Kidney (tissue), 14 donors: ENCODE measurements around the gene MED14. TPM values are rescaled to one million over a fixed set of nuclear protein-coding genes. Genes with fewer than 3 reads are reported as not detected.
A peak's percentile ranks its signal among the peaks of the same experiment; 100 is the strongest.
"Not testable (repeated sequence)": the region's sequence is repeated elsewhere in the genome, so short reads cannot be mapped to it uniquely, and the experiment has no call there.

Experiments used
- DNase-seq, 5 donors: peaks; one replicate each; pipeline ENCODE4 v3.0.0-alpha.2; 2013 to 2020
- FAIRE-seq: peaks from 2 replicates; lab custom pipeline; 2012; peaks lifted over from hg19 to GRCh38; lab: Jason Lieb, UNC
- H3K27ac ChIP-seq, 2 donors: one replicate each; pipeline ENCODE4 v1.7.0; 2013; ENCODE audit warnings: low read depth in 2 of 2, low read length in 2 of 2, inconsistent platforms in 1 of 2
- H3K27me3 ChIP-seq: one replicate; pipeline ENCODE4 v1.7.1; 2013; ENCODE audit warnings: low read length, inconsistent platforms; ENCODE audit not compliant: control insufficient read depth, insufficient read depth
- H3K36me3 ChIP-seq, 3 donors: one replicate each; pipeline versions ENCODE4 v1.7.0 to v1.7.1; 2013; ENCODE audit warnings: low read length in 3 of 3, control low read depth in 1 of 3, inconsistent platforms in 1 of 3; ENCODE audit not compliant: insufficient read depth in 3 of 3, control insufficient read depth in 2 of 3
- H3K4me1 ChIP-seq, 3 donors: one replicate each; pipeline versions ENCODE4 v1.7.0 to v1.7.1; 2013; ENCODE audit warnings: low read length in 3 of 3, inconsistent platforms in 1 of 3, low read depth in 1 of 3; ENCODE audit not compliant: control insufficient read depth in 2 of 3, insufficient read depth in 2 of 3
- H3K4me3 ChIP-seq, 3 donors: one replicate each; pipeline versions ENCODE4 v1.7.0 to v1.8.1; 2013; ENCODE audit warnings: low read length in 3 of 3, control low read depth in 1 of 3, inconsistent platforms in 1 of 3
- H3K9ac ChIP-seq, 3 donors: one replicate each; pipeline versions ENCODE4 v1.7.0 to v1.7.1; 2013; ENCODE audit warnings: low read length in 3 of 3, control low read depth in 1 of 3, inconsistent platforms in 1 of 3
- H3K9me3 ChIP-seq, 3 donors: one replicate each; pipeline versions ENCODE4 v1.7.0 to v1.7.1; 2013; ENCODE audit warnings: low read length in 3 of 3, control low read depth in 1 of 3, inconsistent platforms in 1 of 3; ENCODE audit not compliant: control insufficient read depth in 2 of 3, insufficient read depth in 1 of 3
- CTCF ChIP-seq: IDR thresholded peaks from 3 replicates; pipeline ENCODE4 v1.5.1; 2012; ENCODE audit warnings: mild to moderate bottlenecking, moderate library complexity, borderline replicate concordance; ENCODE audit not compliant: insufficient read depth; ENCODE audit errors: extremely low read depth
- intact Hi-C: fragments of 100-400 bp; cut with DNase I; formaldehyde crosslinking; loops from one replicate; pipeline ENCODE4 v1.11.1; 2022
- polyA plus RNA-seq: library from polyadenylated mRNA; stranded (reverse); fragments of 350-450 nt; fragmentation: Illumina TruSeq; extraction: RNeasy Lipid Tissue Mini Kit (QIAGEN cat#74804); gene quantifications from one replicate; pipeline ENCODE4 v1.2.3, GENCODE V29; 2014; ENCODE audit warnings: low read depth, low replicate concordance; ENCODE audit not compliant: insufficient read depth
- total RNA-seq: library from RNA; stranded (reverse); fragmentation: NEBNext Ultra II Directional; extraction: Animal tissue kit (Norgen Biotek cat#: 25700); gene quantifications from one replicate; pipeline ENCODE4 v1.2.1, GENCODE V29; 2021
- donor health status: control.
- donor health status: control.
- donor health status: control.
- donor health status: control.
- donor health status: control.
- donor health status: DM: yes; HTN: yes; CAD: no.
- donor health status: Normal renal cell carcinoma (clear cell type).

The MED14 gene
- total and polyA plus RNA-seq, 2 donors from 2014 or later, result 5.9 to 53.7 TPM

DNA sequence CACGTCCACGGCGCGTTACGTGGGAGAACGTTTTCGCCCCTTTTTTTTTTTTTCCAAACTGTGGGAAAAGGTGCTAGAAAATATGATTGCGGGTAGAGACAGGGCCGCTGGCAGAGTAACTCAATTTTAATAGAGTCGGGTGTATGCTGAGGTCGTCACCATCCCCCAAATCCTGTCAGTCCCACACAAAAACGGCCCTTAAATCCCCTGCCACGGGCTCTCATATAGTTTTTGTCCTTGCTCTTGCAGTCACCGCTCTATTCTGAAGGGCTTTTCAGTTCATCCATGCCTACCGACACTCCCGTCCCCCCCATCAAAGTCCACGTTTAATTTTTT is 796 bp upstream of the MED14 start:
- intact Hi-C loops, result no loop called here

GRCh38 chrX:40734971-40735324 is 394 bp downstream of the MED14 start:
- DNase-seq (peak in 3 of 5 donors; percentile 41 to 61 (median 48)), FAIRE-seq (no peak)
- H3K36me3 ChIP-seq, result no peaks in the 10 kb centered on the region
- H3K9ac ChIP-seq, result peak overlapping the region; percentile 24 to 75 (median 65)
- H3K27ac ChIP-seq, result peak overlapping the region; percentile 95 to 97
- no peaks in the 10 kb centered on the region for H3K4me1 ChIP-seq
- intact Hi-C loops, result no loop called here
- peaks cover 7% of the 10 kb centered on the region for H3K27me3 ChIP-seq
- H3K9me3 ChIP-seq, result no peaks in the 10 kb centered on the region
- peak overlapping the region; percentile 79 to 84 (median 82) for H3K4me3 ChIP-seq
- TF ChIP-seq CTCF, result no peak

More for the DNA sequence above, 796 bp upstream of the MED14 start:
- FAIRE-seq (no peak), DNase-seq (peak in 1 of 5 donors; percentile 27)
- Histone ChIP-seq H3K4me1 (no peaks in the 10 kb centered on the region), H3K4me3 (peak overlapping the region; percentile 53 to 82 (median 54)), H3K27ac (peak overlapping the region; percentile 95 to 97), H3K36me3 (no peaks in the 10 kb centered on the region), H3K27me3 (peaks cover 7% of the 10 kb centered on the region), H3K9me3 (no peaks in the 10 kb centered on the region), H3K9ac (peak overlapping the region; percentile 33 to 73 (median 34))
- TF ChIP-seq CTCF, result no peak

- peak overlapping the region in 2 of 3 donors; percentile 4 to 75 for H3K9ac ChIP-seq
- H3K4me1 ChIP-seq, result no peaks in the 10 kb centered on the region
These were observed 1.6 kb downstream of the MED14 start for GRCh38 chrX:40733706-40734105.

DNA sequence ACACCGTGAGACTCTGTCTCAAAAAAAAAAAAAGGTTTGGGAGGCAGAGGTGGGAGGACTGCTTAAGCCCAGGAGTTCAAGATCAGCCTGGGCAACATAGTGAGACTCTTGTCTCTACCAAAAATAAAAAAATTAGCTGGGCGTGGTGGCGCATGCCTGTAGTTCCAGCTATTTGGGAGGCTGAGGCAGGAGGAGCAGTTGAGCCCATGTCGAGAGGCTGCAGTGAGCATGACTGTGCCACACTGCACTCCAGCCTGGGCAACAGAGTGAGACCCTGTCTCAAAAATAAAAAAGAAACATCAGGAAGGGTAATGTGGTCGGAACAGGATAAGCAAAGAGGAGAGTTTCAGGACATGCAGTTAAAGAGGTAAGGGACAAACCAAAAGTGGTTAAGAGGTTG is 2.8 kb downstream of the MED14 start:
- H3K9ac ChIP-seq, intact Hi-C loops, H3K9me3 ChIP-seq, H3K4me1 ChIP-seq, H3K27me3 ChIP-seq, FAIRE-seq, H3K27ac ChIP-seq, H3K36me3 ChIP-seq, DNase-seq, H3K4me3 ChIP-seq: not testable (repeated sequence)

More at GRCh38 chrX:40733706-40734105, 1.6 kb downstream of the MED14 start:
- Histone ChIP-seq H3K9me3 (no peaks in the 10 kb centered on the region), H3K27me3 (peaks cover 7% of the 10 kb centered on the region), H3K27ac (no peak overlapping the region), H3K36me3 (no peaks in the 10 kb centered on the region), H3K4me3 (peak overlapping the region; percentile 17 to 84 (median 82))
- FAIRE-seq (no peak), DNase-seq (no peak)
- no peak for TF ChIP-seq CTCF
- intact Hi-C loops, result no loop called here
